ENCODE data around the gene CEBPG.

CEBPG gene

GRCh38 chr19:33394006-33394722 is 20.7 kb downstream of the CEBPG start:
- Histone ChIP-seq H2AFZ (ENCODE audit: low read length) (no peak overlapping the region), H3K4me3 (ENCODE audit: low read length, poor library complexity, severe bottlenecking) (no peak overlapping the region), H4K20me1 (ENCODE audit: insufficient read depth, low read length, poor library complexity, severe bottlenecking) (no peaks in the 10 kb centered on the region), H3K36me3 (ENCODE audit: insufficient read depth, low read length) (no peaks in the 10 kb centered on the region), H3K9me3 (ENCODE audit: insufficient read depth, low read depth, low read length) (no peaks in the 10 kb centered on the region), H3K27me3 (ENCODE audit: insufficient read depth, low read length, poor library complexity, severe bottlenecking) (no peaks in the 10 kb centered on the region), H3K9ac (ENCODE audit: low read depth, low read length, poor library complexity, severe bottlenecking) (no peak overlapping the region), H3K79me2 (ENCODE audit: insufficient read depth, low read length) (no peaks in the 10 kb centered on the region), H3F3A (ENCODE audit: low read depth) (no peaks in the 10 kb centered on the region), H3K9me2 (replicated peaks; ENCODE audit: low read depth, low read length) (no peaks in the 10 kb centered on the region), H3K4me1 (ENCODE audit: insufficient read depth, low read length, poor library complexity, severe bottlenecking) (no peaks in the 10 kb centered on the region), H3K4me2 (ENCODE audit: low read depth, low read length, poor library complexity, severe bottlenecking) (no peak overlapping the region)
- no peak for TF ChIP-seq EZH2phosphoT487 (IDR thresholded peaks at IDR 0.05; ENCODE audit: borderline replicate concordance)
- no peak for TF ChIP-seq CTCF (conservative IDR thresholded peaks at IDR 0.05; ENCODE audit: low read length)

- H3K4me2 ChIP-seq (ENCODE audit: low read depth, low read length, poor library complexity, severe bottlenecking) = no peak overlapping the region
- H3K4me1 ChIP-seq (ENCODE audit: insufficient read depth, low read length, poor library complexity, severe bottlenecking) = no peaks in the 10 kb centered on the region
These were observed 21.4 kb downstream of the CEBPG start for GRCh38 chr19:33394723-33395560.

More at GRCh38 chr19:33394723-33395560, 21.4 kb downstream of the CEBPG start:
- Histone ChIP-seq H3K9me2 (replicated peaks; ENCODE audit: low read depth, low read length) (no peaks in the 10 kb centered on the region), H3K9me3 (ENCODE audit: insufficient read depth, low read depth, low read length) (no peaks in the 10 kb centered on the region), H4K20me1 (ENCODE audit: insufficient read depth, low read length, poor library complexity, severe bottlenecking) (no peaks in the 10 kb centered on the region), H3K36me3 (ENCODE audit: insufficient read depth, low read length) (no peaks in the 10 kb centered on the region), H2AFZ (ENCODE audit: low read length) (no peak overlapping the region), H3K4me3 (ENCODE audit: low read length, poor library complexity, severe bottlenecking) (no peak overlapping the region), H3F3A (ENCODE audit: low read depth) (no peaks in the 10 kb centered on the region), H3K79me2 (ENCODE audit: insufficient read depth, low read length) (no peaks in the 10 kb centered on the region), H3K27me3 (ENCODE audit: insufficient read depth, low read length, poor library complexity, severe bottlenecking) (no peaks in the 10 kb centered on the region), H3K9ac (ENCODE audit: low read depth, low read length, poor library complexity, severe bottlenecking) (no peak overlapping the region)
- TF ChIP-seq EZH2phosphoT487 (IDR thresholded peaks at IDR 0.05; ENCODE audit: borderline replicate concordance) = no peak
- no peak for TF ChIP-seq CTCF (conservative IDR thresholded peaks at IDR 0.05; ENCODE audit: low read length)

Measured in Loucy (cell line).